Endometrial microvascular endothelial cells (primary cell): ENCODE data around the gene SPAG4. TPM values are rescaled to one million over a fixed set of nuclear protein-coding genes. Genes with fewer than 3 reads are reported as not detected.

ENCODE experiments used
- in situ Hi-C: cut with HindIII; loops from 2 replicates; pipeline ENCODE4 v1.10.0; 2017; ENCODE audit warnings: low sequenced_read_pairs, low pct_unique_long_range_greater_than_20kb; ENCODE audit errors: inconsistent ontology term
- total RNA-seq: library from RNA; depleted of rRNA; stranded (reverse); fragments of >200 nt; gene quantifications from one replicate; pipeline ENCODE4 v1.2.3, GENCODE V29; 2015; ENCODE audit errors: inconsistent ontology term

Gene SPAG4
- total RNA-seq, 1 donor from 2014 or later = 1.0 TPM

DNA sequence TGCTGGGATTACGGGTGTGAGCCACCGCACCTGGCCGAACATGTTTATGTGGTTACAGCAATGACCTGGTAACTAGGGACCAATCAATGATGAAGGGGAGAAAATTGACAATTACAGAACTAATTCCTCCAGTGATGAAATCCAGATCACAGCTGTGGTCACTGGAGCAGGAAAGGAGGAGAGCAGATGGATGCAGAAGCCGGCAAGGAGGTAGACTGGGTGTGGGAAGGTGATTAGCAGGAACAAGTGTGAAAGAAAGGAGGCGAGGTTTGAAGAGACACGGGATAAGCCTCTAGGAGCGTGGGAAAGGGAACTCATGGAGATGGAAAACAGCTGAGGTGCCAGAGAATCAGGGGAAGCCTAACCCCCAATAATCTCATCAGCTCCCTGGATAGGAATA is 17.2 kb upstream of the SPAG4 start:
- in situ Hi-C loops = no loop called here

DNA sequence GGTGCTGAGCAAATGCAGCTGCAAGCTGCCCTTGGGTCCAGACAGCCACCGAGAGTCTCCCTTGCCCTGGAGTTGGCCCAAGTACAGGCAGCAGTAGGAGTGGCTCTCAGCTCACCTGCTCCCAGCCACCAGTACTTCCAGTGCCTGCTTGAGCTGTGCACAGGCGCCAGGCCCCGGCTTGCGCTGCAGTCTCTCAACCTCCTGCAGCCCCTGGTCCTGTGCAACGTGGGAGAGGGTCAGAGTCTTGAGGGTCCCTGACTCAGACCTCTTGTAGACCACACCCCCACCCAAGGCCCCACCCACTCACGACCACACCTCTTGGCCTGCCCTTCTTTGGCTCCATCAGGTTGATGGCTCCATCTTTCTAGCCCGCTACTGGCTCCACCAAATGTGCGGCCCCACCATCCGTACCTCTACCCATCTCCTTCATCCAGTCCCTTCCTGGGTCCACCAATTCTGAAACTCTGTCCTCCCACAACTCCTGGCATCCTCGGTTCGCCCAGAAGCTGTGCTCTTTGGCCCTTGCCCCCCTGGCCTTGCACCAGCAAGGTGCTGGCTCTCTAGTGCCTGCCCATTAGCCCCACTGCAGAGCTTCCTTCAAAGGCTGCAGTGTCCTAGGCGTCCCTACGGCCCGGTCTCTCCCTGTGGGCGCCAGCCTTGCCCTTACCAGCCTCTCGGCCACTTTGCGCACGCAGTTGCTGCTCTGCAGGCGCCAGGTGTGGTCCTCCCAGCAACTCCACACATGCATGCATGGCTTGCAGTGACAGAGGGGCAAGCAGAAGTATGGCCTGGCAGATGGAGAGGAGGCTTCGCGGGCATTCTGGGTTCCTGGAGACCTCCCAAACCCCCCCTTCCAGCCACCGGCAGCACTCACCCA is 16.5 kb upstream of the SPAG4 start:
- in situ Hi-C loops = no loop called here

GRCh38 chr20:35599776-35600120 is 15.9 kb upstream of the SPAG4 start:
- in situ Hi-C loops = no loop called here

- in situ Hi-C loops = no loop called here
Observed at GRCh38 chr20:35600176-35600992, 15.2 kb upstream of the SPAG4 start.

GRCh38 chr20:35600993-35601973 is 14.3 kb upstream of the SPAG4 start:
- in situ Hi-C loops = no loop called here

DNA sequence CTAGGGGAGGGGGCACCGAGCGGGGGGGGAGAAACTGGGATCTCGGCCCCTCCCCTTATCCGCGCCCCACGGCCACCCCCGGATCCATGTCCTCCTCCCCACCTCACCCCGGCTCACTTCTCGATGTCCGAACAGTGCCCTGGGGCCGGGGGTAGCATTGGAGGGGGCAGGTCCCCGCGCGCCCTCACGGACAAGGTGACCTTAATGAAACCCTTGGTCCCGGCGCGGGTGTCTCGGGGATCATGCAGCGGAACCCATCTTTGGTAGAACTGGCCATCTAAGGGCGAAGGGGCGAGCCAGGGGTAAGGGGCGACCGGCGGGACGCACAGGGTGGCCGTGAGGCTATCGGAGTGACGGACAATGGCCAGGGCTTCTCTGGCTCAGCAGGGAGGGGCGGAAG is 13.6 kb upstream of the SPAG4 start:
- in situ Hi-C loops = no loop called here

- in situ Hi-C loops = no loop called here
Observed at GRCh38 chr20:35602851-35603495, 12.7 kb upstream of the SPAG4 start.

- in situ Hi-C loops = no loop called here
Observed at GRCh38 chr20:35603695-35604448, 11.8 kb upstream of the SPAG4 start.

DNA sequence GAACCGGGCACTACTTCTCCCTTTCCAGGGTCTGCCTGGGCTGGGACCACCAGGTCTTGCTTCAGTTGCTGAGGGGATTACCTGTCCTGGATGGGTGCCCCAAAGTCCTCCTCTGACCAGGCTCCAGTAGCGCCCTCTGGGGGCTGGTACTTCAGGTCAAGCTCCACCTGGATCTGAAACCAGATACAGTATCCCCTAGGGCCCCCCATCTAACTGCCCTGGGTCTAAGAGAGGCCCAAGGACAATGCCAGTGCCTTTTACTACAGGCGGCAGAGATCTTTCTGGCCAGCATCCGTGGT is 11.2 kb upstream of the SPAG4 start:
- in situ Hi-C loops = no loop called here

DNA sequence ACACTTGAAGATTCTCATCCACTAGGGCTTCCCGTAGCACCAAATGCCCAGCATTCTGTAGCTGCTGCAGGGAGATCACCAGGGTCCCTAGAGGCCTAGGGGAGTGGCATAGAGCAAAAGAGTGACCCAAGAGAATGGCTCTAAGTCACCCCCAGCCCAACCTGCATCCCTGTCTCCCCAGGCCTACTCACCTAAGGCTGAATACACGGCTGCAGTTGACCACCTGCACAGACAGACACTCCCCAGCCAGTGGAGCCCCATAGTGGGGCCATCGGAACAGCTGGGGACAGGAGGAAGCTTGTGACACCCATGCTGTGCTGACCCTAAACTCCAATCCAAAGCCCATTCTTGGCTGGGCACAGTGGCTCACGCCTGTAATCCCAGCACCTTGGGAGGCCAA is 9.5 kb upstream of the SPAG4 start:
- in situ Hi-C loops = no loop called here

- in situ Hi-C loops = no loop called here
Observed at GRCh38 chr20:35607003-35607735, 8.5 kb upstream of the SPAG4 start.

- in situ Hi-C loops = no loop called here
Observed at GRCh38 chr20:35610833-35611427, 4.7 kb upstream of the SPAG4 start.

DNA sequence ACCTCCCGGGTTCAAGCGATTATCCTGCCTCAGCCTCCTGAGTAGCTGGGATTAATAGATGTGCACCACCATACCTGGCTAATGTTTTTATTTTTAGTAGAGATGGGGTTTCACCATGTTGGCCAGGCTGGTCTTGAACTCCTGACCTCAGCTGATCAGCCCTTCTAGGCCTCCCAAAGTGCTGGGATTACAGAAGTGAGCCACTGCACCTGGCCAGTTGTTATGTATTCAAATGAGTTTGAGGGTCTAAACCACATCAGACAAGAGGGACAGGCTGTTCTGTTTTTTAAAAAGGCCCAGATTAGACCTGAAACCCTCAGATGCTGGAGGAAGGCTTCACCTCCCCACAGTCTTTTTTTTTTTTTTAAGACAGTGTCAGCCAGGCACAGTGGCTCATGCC is 4.1 kb upstream of the SPAG4 start:
- in situ Hi-C loops = no loop called here

GRCh38 chr20:35616465-35617396 is 1.1 kb downstream of the SPAG4 start:
- in situ Hi-C loops = no loop called here

- in situ Hi-C loops = no loop called here
Observed at GRCh38 chr20:35617397-35618262, 2.0 kb downstream of the SPAG4 start.
